ENCODE data around the gene ACD.

Gene ACD

DNA sequence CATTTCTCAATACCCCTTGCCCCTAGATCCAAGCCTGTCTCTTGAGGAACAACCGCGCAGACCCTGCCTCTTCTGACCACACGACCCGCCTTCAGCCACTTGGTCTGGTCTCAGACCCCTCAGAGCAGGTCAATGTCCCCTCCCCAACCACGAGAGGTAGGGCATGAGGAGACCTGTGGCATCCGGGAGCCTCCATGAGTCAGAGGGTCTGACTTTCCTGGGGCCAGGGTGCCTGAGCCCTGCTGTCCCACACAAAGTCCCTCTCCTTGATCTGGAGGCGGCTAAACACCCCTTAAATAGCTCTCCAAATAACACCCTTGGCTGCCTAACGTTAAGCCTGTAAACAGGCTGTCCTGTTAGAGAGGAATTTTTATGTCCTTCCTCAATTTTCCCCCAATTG lies 10.0 kb downstream of the ACD start:
- TF ChIP-seq EZH2 (IDR thresholded peaks at IDR 0.05; ENCODE audit: borderline replicate concordance, low read length), result no peak
- Histone ChIP-seq H3K4me3 (ENCODE audit: low read depth, low read length, poor library complexity, severe bottlenecking) (no peak overlapping the region), H3K9ac (ENCODE audit: low read length) (no peak overlapping the region), H3K79me2 (ENCODE audit: insufficient read depth, low read length) (no peaks in the 10 kb centered on the region), H3K4me1 (ENCODE audit: insufficient read depth, low read length, severe bottlenecking) (peaks cover 19% of the 10 kb centered on the region), H3K36me3 (ENCODE audit: insufficient read depth, low read length) (peaks cover 73% of the 10 kb centered on the region), H3K4me2 (ENCODE audit: low read length) (no peak overlapping the region), H3K9me2 (ENCODE audit: low read depth, low read length) (no peaks in the 10 kb centered on the region), H3K27ac (ENCODE audit: low read depth, low read length, poor library complexity, severe bottlenecking) (no peak overlapping the region), H2AFZ (ENCODE audit: low read length) (no peak overlapping the region), H4K20me1 (ENCODE audit: insufficient read depth, low read length) (no peaks in the 10 kb centered on the region), H3K27me3 (ENCODE audit: insufficient read depth, low read length) (no peaks in the 10 kb centered on the region), H3K9me3 (ENCODE audit: low read length) (no peaks in the 10 kb centered on the region), H3F3A (ENCODE audit: insufficient read depth, low read length) (no peaks in the 10 kb centered on the region)

GRCh38 chr16:67649494-67649931 lies 10.5 kb downstream of the ACD start:
- Histone ChIP-seq H2AFZ (ENCODE audit: low read length) (no peak overlapping the region), H3K27me3 (ENCODE audit: insufficient read depth, low read length) (no peaks in the 10 kb centered on the region), H3K4me3 (ENCODE audit: low read depth, low read length, poor library complexity, severe bottlenecking) (no peak overlapping the region), H3F3A (ENCODE audit: insufficient read depth, low read length) (no peaks in the 10 kb centered on the region), H3K9me2 (ENCODE audit: low read depth, low read length) (no peaks in the 10 kb centered on the region), H3K9me3 (ENCODE audit: low read length) (no peaks in the 10 kb centered on the region), H3K36me3 (ENCODE audit: insufficient read depth, low read length) (peaks cover 69% of the 10 kb centered on the region), H3K4me1 (ENCODE audit: insufficient read depth, low read length, severe bottlenecking) (peaks cover 21% of the 10 kb centered on the region), H3K79me2 (ENCODE audit: insufficient read depth, low read length) (no peaks in the 10 kb centered on the region), H4K20me1 (ENCODE audit: insufficient read depth, low read length) (no peaks in the 10 kb centered on the region), H3K27ac (ENCODE audit: low read depth, low read length, poor library complexity, severe bottlenecking) (no peak overlapping the region), H3K9ac (ENCODE audit: low read length) (no peak overlapping the region), H3K4me2 (ENCODE audit: low read length) (no peak overlapping the region)
- TF ChIP-seq EZH2 (IDR thresholded peaks at IDR 0.05; ENCODE audit: borderline replicate concordance, low read length) (no peak), CTCF (IDR thresholded peaks at IDR 0.05; ENCODE audit: low read length) (no peak)

GRCh38 chr16:67648764-67649407 lies 11.2 kb downstream of the ACD start:
- Histone ChIP-seq H3K9me3 (ENCODE audit: low read length) (no peaks in the 10 kb centered on the region), H3K79me2 (ENCODE audit: insufficient read depth, low read length) (no peaks in the 10 kb centered on the region), H3K27me3 (ENCODE audit: insufficient read depth, low read length) (no peaks in the 10 kb centered on the region), H3K36me3 (ENCODE audit: insufficient read depth, low read length) (peaks cover 64% of the 10 kb centered on the region), H4K20me1 (ENCODE audit: insufficient read depth, low read length) (no peaks in the 10 kb centered on the region), H3K9ac (ENCODE audit: low read length) (no peak overlapping the region), H3F3A (ENCODE audit: insufficient read depth, low read length) (0 out of 2 replicates have a peak, but pooled peaks cover under 1% of the 10 kb centered on the region), H3K4me2 (ENCODE audit: low read length) (no peak overlapping the region), H2AFZ (ENCODE audit: low read length) (no peak overlapping the region), H3K27ac (ENCODE audit: low read depth, low read length, poor library complexity, severe bottlenecking) (no peak overlapping the region), H3K9me2 (ENCODE audit: low read depth, low read length) (no peaks in the 10 kb centered on the region), H3K4me1 (ENCODE audit: insufficient read depth, low read length, severe bottlenecking) (peaks cover 27% of the 10 kb centered on the region), H3K4me3 (ENCODE audit: low read depth, low read length, poor library complexity, severe bottlenecking) (no peak overlapping the region)
- TF ChIP-seq CTCF (IDR thresholded peaks at IDR 0.05; ENCODE audit: low read length) (no peak), EZH2 (IDR thresholded peaks at IDR 0.05; ENCODE audit: borderline replicate concordance, low read length) (no peak)
